ENCODE results near the gene GMPR2.

DNA sequence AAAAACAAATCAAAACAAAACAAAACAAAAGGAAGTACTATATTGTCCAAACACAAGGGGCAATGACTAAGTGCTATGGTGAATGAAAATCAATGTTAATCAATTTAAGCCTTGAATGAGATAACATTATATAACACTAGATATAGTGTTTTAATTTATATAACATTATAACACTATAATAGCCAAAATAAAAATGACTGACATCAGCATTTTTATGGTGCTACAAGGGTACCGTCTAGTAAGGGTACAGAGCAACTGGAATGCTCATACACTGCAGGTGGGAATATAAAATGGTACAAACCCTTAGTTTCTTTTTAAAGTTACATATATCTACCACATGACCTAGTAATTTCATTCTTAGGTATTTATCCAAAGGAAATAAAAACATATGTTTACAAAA, 6.3 kb upstream of the GMPR2 start:
- TF ChIP-seq, protein P1, sequence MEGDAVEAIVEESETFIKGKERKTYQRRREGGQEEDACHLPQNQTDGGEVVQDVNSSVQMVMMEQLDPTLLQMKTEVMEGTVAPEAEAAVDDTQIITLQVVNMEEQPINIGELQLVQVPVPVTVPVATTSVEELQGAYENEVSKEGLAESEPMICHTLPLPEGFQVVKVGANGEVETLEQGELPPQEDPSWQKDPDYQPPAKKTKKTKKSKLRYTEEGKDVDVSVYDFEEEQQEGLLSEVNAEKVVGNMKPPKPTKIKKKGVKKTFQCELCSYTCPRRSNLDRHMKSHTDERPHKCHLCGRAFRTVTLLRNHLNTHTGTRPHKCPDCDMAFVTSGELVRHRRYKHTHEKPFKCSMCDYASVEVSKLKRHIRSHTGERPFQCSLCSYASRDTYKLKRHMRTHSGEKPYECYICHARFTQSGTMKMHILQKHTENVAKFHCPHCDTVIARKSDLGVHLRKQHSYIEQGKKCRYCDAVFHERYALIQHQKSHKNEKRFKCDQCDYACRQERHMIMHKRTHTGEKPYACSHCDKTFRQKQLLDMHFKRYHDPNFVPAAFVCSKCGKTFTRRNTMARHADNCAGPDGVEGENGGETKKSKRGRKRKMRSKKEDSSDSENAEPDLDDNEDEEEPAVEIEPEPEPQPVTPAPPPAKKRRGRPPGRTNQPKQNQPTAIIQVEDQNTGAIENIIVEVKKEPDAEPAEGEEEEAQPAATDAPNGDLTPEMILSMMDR (IDR thresholded peaks at IDR 0.05): no peak
- TF ChIP-seq POLR2AphosphoS5 (IDR thresholded peaks at IDR 0.05; ENCODE audit: insufficient read depth in 1 of 2, low read depth in 1 of 2) (no peak), POLR2A (IDR thresholded peaks at IDR 0.05) (no peak)
